ENCODE measurements around the gene BPIFB6.

BPIFB6 gene

GRCh38 chr20:33016581-33017109, 14.8 kb upstream of the BPIFB6 start:
- DNase-seq: no peak

GRCh38 chr20:33017542-33017941, 13.9 kb upstream of the BPIFB6 start:
- DNase-seq: no peak

GRCh38 chr20:33018169-33018931, 13.1 kb upstream of the BPIFB6 start:
- no peak for DNase-seq

GRCh38 chr20:33019465-33020277, 11.8 kb upstream of the BPIFB6 start:
- DNase-seq: no peak

- no peak for DNase-seq
These were observed 10.9 kb upstream of the BPIFB6 start for GRCh38 chr20:33020278-33021161.

GRCh38 chr20:33021879-33022278, 9.6 kb upstream of the BPIFB6 start:
- DNase-seq: no peak

- no peak for DNase-seq
These were observed 9.2 kb upstream of the BPIFB6 start for GRCh38 chr20:33022289-33022688.

GRCh38 chr20:33022694-33023438, 8.6 kb upstream of the BPIFB6 start:
- DNase-seq: no peak

GRCh38 chr20:33023439-33024242, 7.8 kb upstream of the BPIFB6 start:
- DNase-seq: no peak

GRCh38 chr20:33024243-33024560, 7.2 kb upstream of the BPIFB6 start:
- no peak for DNase-seq

GRCh38 chr20:33024609-33025317, 6.7 kb upstream of the BPIFB6 start:
- DNase-seq: no peak

- no peak for DNase-seq
These were observed 6.1 kb upstream of the BPIFB6 start for GRCh38 chr20:33025318-33025876.

GRCh38 chr20:33026072-33026778, 5.2 kb upstream of the BPIFB6 start:
- no peak for DNase-seq

GRCh38 chr20:33026779-33027759, 4.4 kb upstream of the BPIFB6 start:
- no peak for DNase-seq

GRCh38 chr20:33027769-33028751, 3.4 kb upstream of the BPIFB6 start:
- DNase-seq: no peak

- no peak for DNase-seq
These were observed 2.6 kb upstream of the BPIFB6 start for GRCh38 chr20:33028875-33029274.

GRCh38 chr20:33030076-33030475, 1.4 kb upstream of the BPIFB6 start:
- DNase-seq: no peak
